ENCODE results near the gene WDR59.
"Not testable (repeated sequence)": the region's sequence is repeated elsewhere in the genome, so short reads cannot be mapped to it uniquely, and the experiment has no call there.

Gene WDR59

DNA sequence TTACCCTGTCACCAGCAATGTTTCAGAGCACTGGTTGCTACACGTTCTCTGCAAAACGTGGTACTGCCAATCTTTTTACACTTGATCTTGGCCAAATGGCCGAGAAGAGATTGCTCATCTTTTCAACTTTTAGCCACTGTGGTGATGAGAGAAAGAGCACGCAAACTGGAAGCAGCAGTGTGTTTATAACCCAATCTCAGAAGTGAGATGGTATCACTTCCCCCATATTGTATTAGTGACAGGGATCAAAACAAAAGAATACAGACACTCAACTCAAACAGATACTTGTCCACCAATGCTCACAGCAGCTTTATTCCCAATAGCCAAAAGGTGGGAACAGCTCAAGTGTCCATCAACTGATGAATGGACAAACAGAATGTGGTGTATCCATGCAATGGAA is 138.2 kb downstream of the WDR59 start:
- DNase-seq (ENCODE audit: low spot score), result no peak
- TF ChIP-seq, protein P1, sequence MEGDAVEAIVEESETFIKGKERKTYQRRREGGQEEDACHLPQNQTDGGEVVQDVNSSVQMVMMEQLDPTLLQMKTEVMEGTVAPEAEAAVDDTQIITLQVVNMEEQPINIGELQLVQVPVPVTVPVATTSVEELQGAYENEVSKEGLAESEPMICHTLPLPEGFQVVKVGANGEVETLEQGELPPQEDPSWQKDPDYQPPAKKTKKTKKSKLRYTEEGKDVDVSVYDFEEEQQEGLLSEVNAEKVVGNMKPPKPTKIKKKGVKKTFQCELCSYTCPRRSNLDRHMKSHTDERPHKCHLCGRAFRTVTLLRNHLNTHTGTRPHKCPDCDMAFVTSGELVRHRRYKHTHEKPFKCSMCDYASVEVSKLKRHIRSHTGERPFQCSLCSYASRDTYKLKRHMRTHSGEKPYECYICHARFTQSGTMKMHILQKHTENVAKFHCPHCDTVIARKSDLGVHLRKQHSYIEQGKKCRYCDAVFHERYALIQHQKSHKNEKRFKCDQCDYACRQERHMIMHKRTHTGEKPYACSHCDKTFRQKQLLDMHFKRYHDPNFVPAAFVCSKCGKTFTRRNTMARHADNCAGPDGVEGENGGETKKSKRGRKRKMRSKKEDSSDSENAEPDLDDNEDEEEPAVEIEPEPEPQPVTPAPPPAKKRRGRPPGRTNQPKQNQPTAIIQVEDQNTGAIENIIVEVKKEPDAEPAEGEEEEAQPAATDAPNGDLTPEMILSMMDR (IDR thresholded peaks at IDR 0.05; ENCODE audit: extremely low read depth, missing control alignments), result no peak

DNA sequence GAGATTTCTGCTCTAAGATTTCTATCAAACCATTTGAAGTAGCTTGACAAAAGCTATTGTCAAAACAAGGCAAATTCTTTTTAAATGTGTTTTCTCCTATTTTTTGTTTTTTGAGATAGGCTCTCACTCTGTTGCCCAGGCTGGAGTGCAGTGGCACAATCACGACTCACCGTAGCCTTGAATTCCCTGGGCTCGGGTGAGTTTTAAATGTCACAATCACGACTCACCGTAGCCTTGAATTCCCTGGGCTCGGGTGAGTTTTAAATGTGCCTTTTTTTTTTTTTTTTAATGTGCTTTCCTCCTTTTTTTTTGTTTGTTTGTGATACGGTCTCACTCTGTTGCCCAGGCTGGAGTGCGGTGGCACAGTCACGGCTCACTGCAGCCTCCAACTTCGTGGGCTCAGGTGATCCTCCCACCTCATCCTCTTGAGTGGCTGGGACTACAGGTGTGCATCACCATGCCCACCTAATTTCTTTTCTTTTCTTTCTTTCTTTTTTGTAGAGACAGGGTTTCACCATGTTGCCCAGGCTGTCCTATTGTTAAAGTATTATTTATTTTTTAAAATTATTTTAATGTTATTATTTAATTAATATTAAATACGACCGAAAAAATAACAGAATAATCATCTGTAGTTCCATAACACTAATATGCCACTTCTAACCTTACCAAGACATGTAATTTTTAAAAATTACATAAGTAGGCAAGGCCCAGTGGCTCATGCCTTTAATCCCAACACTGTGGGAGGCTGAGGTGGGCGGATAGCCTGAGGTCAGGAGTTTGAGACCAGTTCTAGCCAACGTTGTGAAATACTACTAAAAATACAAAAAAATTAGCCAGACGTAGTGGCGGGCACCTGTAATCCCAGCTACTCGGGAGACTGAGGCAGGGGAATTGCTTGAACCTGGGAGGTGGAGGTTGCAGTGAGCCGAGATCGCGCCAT is 140.6 kb downstream of the WDR59 start:
- TF ChIP-seq, protein P1 (IDR thresholded peaks at IDR 0.05; ENCODE audit: extremely low read depth, missing control alignments), result no peak
- no peak for DNase-seq (ENCODE audit: low spot score)

DNA sequence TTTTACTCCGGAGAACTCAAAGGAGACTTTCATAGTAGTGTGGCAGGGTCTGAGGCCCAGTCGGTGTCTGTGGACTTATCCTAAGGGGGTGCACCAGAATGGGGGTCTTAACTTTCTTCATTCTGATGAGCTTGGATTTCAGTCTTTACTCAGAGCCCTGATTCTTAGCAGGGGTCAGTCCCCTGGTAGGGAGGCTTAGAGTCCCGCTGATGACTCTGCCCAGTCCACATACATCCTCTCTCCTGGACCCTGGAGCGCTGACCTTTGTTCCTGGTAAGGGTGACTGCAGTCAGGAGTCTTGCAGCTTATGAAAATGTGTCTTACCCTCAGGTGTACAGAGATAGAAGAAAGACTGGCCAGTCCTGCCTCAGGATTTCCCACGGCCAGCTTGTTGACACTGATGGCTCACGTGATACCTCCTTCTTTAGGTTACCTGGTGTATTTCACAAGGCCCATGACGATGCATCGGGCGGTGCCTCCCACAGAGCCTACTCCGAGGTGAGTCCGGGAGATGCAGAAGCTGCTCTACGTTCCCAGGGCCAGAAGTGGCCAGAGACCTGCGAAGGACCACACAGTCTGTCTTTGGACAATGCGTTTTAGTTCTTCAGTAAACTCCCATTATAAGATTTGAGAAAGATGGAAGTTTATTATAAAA is 141.4 kb downstream of the WDR59 start:
- not testable (repeated sequence) for DNase-seq (ENCODE audit: low spot score)

DNA sequence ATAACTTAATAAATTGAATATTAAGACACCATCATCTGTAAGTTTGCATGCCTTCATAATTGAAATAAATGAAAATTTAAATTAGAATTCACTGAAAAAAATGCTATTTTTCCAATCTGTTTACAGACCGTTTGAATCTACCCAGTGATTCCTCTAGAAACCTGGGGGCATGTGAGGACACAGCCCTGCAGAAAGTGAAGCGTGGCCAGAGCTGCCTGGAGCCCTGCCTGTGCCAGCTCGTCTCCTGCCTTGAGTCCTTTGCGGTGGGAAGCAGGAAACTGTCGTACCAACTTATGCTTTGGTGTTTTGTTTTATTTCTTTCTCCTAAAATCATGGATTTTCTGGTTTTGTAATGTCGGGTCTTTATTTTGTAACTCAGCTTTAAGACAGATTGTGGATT is 142.5 kb downstream of the WDR59 start:
- TF ChIP-seq, protein P1 (IDR thresholded peaks at IDR 0.05; ENCODE audit: extremely low read depth, missing control alignments), result no peak
- DNase-seq (ENCODE audit: low spot score), result no peak

DNA sequence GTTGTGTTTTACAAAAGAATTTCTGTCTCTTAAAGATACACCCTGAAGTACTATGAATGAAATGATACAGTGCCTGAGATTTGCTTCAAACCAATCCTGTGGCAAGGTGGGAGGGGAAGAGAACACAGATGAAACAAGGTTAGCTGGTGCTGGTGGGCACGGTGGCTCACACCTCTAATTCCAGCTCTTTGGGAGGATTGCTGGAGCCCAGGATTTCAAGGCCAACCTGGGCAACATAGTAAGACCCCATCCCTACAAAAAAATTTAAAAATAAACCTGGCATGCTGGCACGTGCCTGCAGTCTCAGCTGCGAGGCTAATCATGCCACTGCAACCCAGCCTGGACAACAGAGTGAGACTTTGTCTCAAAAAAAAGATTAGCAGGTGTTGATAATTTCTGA is 143.0 kb downstream of the WDR59 start:
- DNase-seq (ENCODE audit: low spot score), result no peak
- TF ChIP-seq, protein P1 (IDR thresholded peaks at IDR 0.05; ENCODE audit: extremely low read depth, missing control alignments), result no peak

DNA sequence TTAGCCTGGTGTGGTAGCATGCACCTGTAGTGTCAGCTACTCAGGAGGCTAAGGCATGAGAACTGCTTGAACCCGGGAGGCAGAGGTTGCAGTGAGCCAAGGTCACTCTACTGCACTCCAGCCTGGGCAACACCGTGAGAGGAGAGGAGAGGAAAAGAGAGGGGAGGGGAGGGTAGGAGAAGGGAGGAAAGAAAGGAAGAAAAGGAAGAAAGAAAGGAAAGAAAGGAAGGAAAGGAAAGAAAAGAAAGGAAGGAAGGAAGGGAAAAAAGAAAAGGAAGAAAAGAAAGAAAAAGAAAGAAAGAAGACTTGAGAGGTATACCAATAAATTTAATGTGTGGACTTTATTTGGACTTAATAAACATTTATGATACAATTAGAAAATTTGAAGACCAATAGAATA is 143.5 kb downstream of the WDR59 start:
- TF ChIP-seq, protein P1 (IDR thresholded peaks at IDR 0.05; ENCODE audit: extremely low read depth, missing control alignments), result no peak
- no peak for DNase-seq (ENCODE audit: low spot score)

DNA sequence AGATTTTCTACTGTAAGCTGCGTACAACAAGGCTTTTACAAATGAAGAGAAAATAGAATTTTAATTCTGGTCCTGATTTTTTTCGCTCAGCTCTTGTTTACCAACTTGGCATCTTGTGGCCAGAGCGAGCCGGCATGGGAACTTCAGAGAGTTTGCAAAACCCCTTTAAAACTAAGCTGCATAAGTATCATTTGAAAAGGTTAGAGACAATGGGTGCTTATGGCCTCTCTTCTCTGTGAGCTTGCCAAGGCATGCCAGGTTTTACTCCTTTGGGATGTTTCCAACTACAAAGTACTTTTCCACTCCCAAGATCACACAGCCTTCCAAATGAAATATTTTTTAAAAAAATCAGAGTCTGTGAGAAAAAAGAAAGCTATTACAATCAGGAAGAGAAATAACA is 147.9 kb downstream of the WDR59 start:
- no peak for DNase-seq (ENCODE audit: low spot score)
- TF ChIP-seq, protein P1 (IDR thresholded peaks at IDR 0.05; ENCODE audit: extremely low read depth, missing control alignments), result no peak

All from GM20000 (cell line).